BJ (cell line): Measurements from ENCODE around the gene UGT2A2. TPM values are rescaled to one million over a fixed set of nuclear protein-coding genes. Genes with fewer than 3 reads are reported as not detected.

ENCODE experiments used
- CTCF ChIA-PET: fragments of 350-600 bp; formaldehyde crosslinking; extraction: SDS; loops from one replicate; lab custom pipeline; 2021; ENCODE audit warnings: antibody characterized with exemption, inconsistent platforms; lab: Yijun Ruan, JAX
- POLR2A ChIA-PET: fragments of 300-600 bp; sonication (Branson Sonifier 250); formaldehyde crosslinking; extraction: SDS; loops from one replicate; lab custom pipeline; 2021; ENCODE audit warnings: antibody characterized with exemption; lab: Charles Lee
- DNase-seq: peaks from one replicate; pipeline ENCODE4 v3.0.0-alpha.2; 2011; ENCODE audit warnings: low read depth
- H3K27me3 ChIP-seq: 2 replicates; pipeline ENCODE4 v1.6.0; 2011; ENCODE audit warnings: low read length; ENCODE audit not compliant: control insufficient read depth, insufficient read depth
- H3K36me3 ChIP-seq: 2 replicates; pipeline ENCODE4 v1.5.1; 2011; ENCODE audit warnings: low read length; ENCODE audit not compliant: control insufficient read depth, insufficient read depth
- H3K4me3 ChIP-seq: 2 replicates; pipeline ENCODE4 v1.5.1; 2011; ENCODE audit warnings: low read depth, mild to moderate bottlenecking, control low read depth, low read length
- CTCF ChIP-seq: IDR thresholded peaks from 2 replicates; pipeline ENCODE4 v1.5.1; 2011; ENCODE audit warnings: low read depth, mild to moderate bottlenecking, control low read depth, inconsistent platforms, low read length, moderate library complexity; ENCODE audit not compliant: insufficient read depth
- polyA plus RNA-seq: library from polyadenylated mRNA; depleted of rRNA; stranded (reverse); fragments of >200 nt; gene quantifications from 2 replicates; pipeline ENCODE4 v1.2.3, GENCODE V29; 2011

The UGT2A2 gene
- polyA plus RNA-seq, 1 experiment: not detected

- Histone ChIP-seq H3K27me3 (no peaks in the 10 kb centered on the region), H3K4me3 (no peak overlapping the region), H3K36me3 (no peaks in the 10 kb centered on the region)
- no peak for TF ChIP-seq CTCF
- POLR2A ChIA-PET: no interaction called here
- CTCF ChIA-PET: no interaction called here
- no peak for DNase-seq
Measured at GRCh38 chr4:69583543-69583942, 55.9 kb downstream of the UGT2A2 start.

GRCh38 chr4:69577245-69577644 lies 62.2 kb downstream of the UGT2A2 start:
- ChIA-PET POLR2A (no interaction called here), CTCF (no interaction called here)

GRCh38 chr4:69576251-69576877 lies 63.1 kb downstream of the UGT2A2 start:
- TF ChIP-seq CTCF: no peak
- POLR2A ChIA-PET: no interaction called here
- Histone ChIP-seq H3K27me3 (no peaks in the 10 kb centered on the region), H3K4me3 (no peak overlapping the region), H3K36me3 (no peaks in the 10 kb centered on the region)
- DNase-seq: no peak
- CTCF ChIA-PET: no interaction called here

More at GRCh38 chr4:69577245-69577644, 62.2 kb downstream of the UGT2A2 start:
- no peak for TF ChIP-seq CTCF
- no peak overlapping the region for H3K4me3 ChIP-seq
- no peaks in the 10 kb centered on the region for H3K36me3 ChIP-seq
- DNase-seq: no peak
- no peaks in the 10 kb centered on the region for H3K27me3 ChIP-seq

GRCh38 chr4:69568787-69569186 lies 70.7 kb downstream of the UGT2A2 start:
- Histone ChIP-seq H3K4me3 (no peak overlapping the region), H3K27me3 (no peaks in the 10 kb centered on the region), H3K36me3 (no peaks in the 10 kb centered on the region)
- POLR2A ChIA-PET: no interaction called here
- CTCF ChIA-PET: no interaction called here
- no peak for DNase-seq
- TF ChIP-seq CTCF: no peak

GRCh38 chr4:69563424-69563823 lies 76.0 kb downstream of the UGT2A2 start:
- CTCF ChIA-PET: no interaction called here
- TF ChIP-seq CTCF: no peak

More at GRCh38 chr4:69563424-69563823, 76.0 kb downstream of the UGT2A2 start:
- no peak for DNase-seq
- H3K4me3 ChIP-seq: no peak overlapping the region
- no peaks in the 10 kb centered on the region for H3K27me3 ChIP-seq
- no peaks in the 10 kb centered on the region for H3K36me3 ChIP-seq
- POLR2A ChIA-PET: no interaction called here
